Measurements from ENCODE around the gene SIRT2. TPM values are rescaled to one million over a fixed set of nuclear protein-coding genes. Genes with fewer than 3 reads are reported as not detected.

SIRT2 gene
- total RNA-seq, 1 experiment from 2014 or later, result 8.4 TPM

- peaks cover 18% of the 10 kb centered on the region for H3K27me3 Mint-ChIP-seq (ENCODE audit: low read depth)
- no peaks in the 10 kb centered on the region for H3K23me2 ChIP-seq (ENCODE audit: insufficient read length, low read depth, low read length, poor library complexity, severe bottlenecking)
- H4K5ac ChIP-seq (ENCODE audit: insufficient read length, low read depth, low read length), result no peak overlapping the region
- H3K4me1 ChIP-seq (ENCODE audit: insufficient read depth, low read length), result no peaks in the 10 kb centered on the region
- H3K4me2 ChIP-seq (ENCODE audit: insufficient read depth, insufficient read length, low read length), result no peak overlapping the region
- H2BK15ac ChIP-seq (ENCODE audit: low read depth, low read length), result no peak overlapping the region
- no peaks in the 10 kb centered on the region for H3K79me1 ChIP-seq (ENCODE audit: insufficient read depth, low read depth, low read length, poor library complexity, severe bottlenecking)
- no peak overlapping the region for H2BK120ac ChIP-seq (ENCODE audit: low read depth, low read length, poor library complexity, severe bottlenecking)
- no peak overlapping the region for H3K27ac ChIP-seq (ENCODE audit: insufficient read length, low read depth, low read length)
- no peak overlapping the region for H2BK5ac ChIP-seq (ENCODE audit: insufficient read length, low read length)
- no peak overlapping the region for H3K18ac ChIP-seq (ENCODE audit: insufficient read length, low read depth, low read length)
- H3K79me2 ChIP-seq (ENCODE audit: insufficient read depth, low read length), result no peaks in the 10 kb centered on the region
- WGBS (ENCODE audit: extremely low coverage, insufficient read length, low lambda C conversion rate), result no CpG with 5 or more reads among the region's 3 CpGs
- H3K14ac ChIP-seq (ENCODE audit: insufficient read depth, low read length), result no peak overlapping the region
- no peaks in the 10 kb centered on the region for H3K27me3 ChIP-seq (ENCODE audit: insufficient read depth, low read length)
- no peak for TF ChIP-seq CTCF (conservative IDR thresholded peaks at IDR 0.05)
- H3K4me1 Mint-ChIP-seq, result peaks cover 6% of the 10 kb centered on the region in 2 experiments; a peak in 3 of 4 replicates
- H3K4me3 Mint-ChIP-seq, result no peak overlapping the region
- no peak overlapping the region for H2AK5ac ChIP-seq (ENCODE audit: insufficient read length, low read length)
- H2AFZ ChIP-seq (ENCODE audit: low read length), result no peak overlapping the region
- no peaks in the 10 kb centered on the region for H4K20me1 ChIP-seq (ENCODE audit: control insufficient read depth, insufficient read depth, insufficient read length)
- no peak overlapping the region for H4K8ac ChIP-seq (replicated peaks; ENCODE audit: insufficient read length, low read depth, low read length)
- H2BK12ac ChIP-seq (ENCODE audit: insufficient read length, low read depth, low read length), result no peak overlapping the region
- peak; percentile 42 for DNase-seq
- H3K36me3 Mint-ChIP-seq (ENCODE audit: insufficient read depth in 1 of 3, low read depth in 3 of 3), result peaks cover 13 to 34% (median 34%) of the 10 kb centered on the region in 3 experiments
- H3K9ac ChIP-seq (ENCODE audit: extremely low read depth, insufficient read length, low read length), result no peak overlapping the region
- no peak overlapping the region for H3K4ac ChIP-seq (ENCODE audit: low read depth, low read length)
- H3K27ac Mint-ChIP-seq, result no peak overlapping the region
- H3K56ac ChIP-seq (ENCODE audit: insufficient read length, low read depth, low read length), result no peak overlapping the region
- H3K9me3 ChIP-seq (ENCODE audit: control insufficient read depth, low read depth, low read length), result no peaks in the 10 kb centered on the region
- no peaks in the 10 kb centered on the region; a peak in 1 of 5 replicates for H3K9me3 Mint-ChIP-seq
- no peak overlapping the region for H3K23ac ChIP-seq (ENCODE audit: insufficient read length, low read depth, low read length)
- H4K91ac ChIP-seq (ENCODE audit: insufficient read length, low read depth, low read length), result no peak overlapping the region
- H3T11ph ChIP-seq (ENCODE audit: low read length), result no peak overlapping the region
- H2BK20ac ChIP-seq (ENCODE audit: low read depth, low read length, poor library complexity, severe bottlenecking), result no peak overlapping the region
Measured at GRCh38 chr19:38945562-38946228, 46.3 kb upstream of the SIRT2 start.

Data from H9 (cell line).